ENCODE data around the gene FAM114A1. TPM values are rescaled to one million over a fixed set of nuclear protein-coding genes. Genes with fewer than 3 reads are reported as not detected.

The FAM114A1 gene
- total and polyA plus RNA-seq, 2 donors from 2014 or later = 10.8 to 31.1 TPM

GRCh38 chr4:38949411-38950051 is 81.9 kb downstream of the FAM114A1 start:
- DNase-seq (no peak), FAIRE-seq (no peak)
- no peaks in the 10 kb centered on the region for H3K4me1 ChIP-seq (ENCODE audit: control insufficient read depth in 2 of 3, insufficient read depth in 2 of 3, low read depth in 1 of 3, low read length in 3 of 3)
- H3K9ac ChIP-seq (ENCODE audit: low read length in 3 of 3) = no peak overlapping the region
- H3K36me3 ChIP-seq (ENCODE audit: control insufficient read depth in 2 of 3, insufficient read depth in 3 of 3, low read length in 3 of 3) = peaks cover 0 to 2% (median 0%) of the 10 kb centered on the region in 3 donors
- intact Hi-C loops (cut with DNase I) = no loop called here
- no peak overlapping the region for H3K27ac ChIP-seq (ENCODE audit: low read depth in 2 of 2, low read length in 2 of 2)
- no peak overlapping the region for H3K4me3 ChIP-seq (ENCODE audit: low read length in 3 of 3)
- no peak for TF ChIP-seq CTCF (IDR thresholded peaks at IDR 0.05; ENCODE audit: borderline replicate concordance, extremely low read depth, insufficient read depth)
- no peaks in the 10 kb centered on the region for H3K9me3 ChIP-seq (ENCODE audit: control insufficient read depth in 2 of 3, insufficient read depth in 1 of 3, low read length in 3 of 3)
- no peaks in the 10 kb centered on the region for H3K27me3 ChIP-seq (ENCODE audit: control insufficient read depth, insufficient read depth, low read length)

- Histone ChIP-seq H3K27me3 (ENCODE audit: control insufficient read depth, insufficient read depth, low read length) (no peaks in the 10 kb centered on the region), H3K36me3 (ENCODE audit: control insufficient read depth in 2 of 3, insufficient read depth in 3 of 3, low read length in 3 of 3) (peaks cover 0 to under 1% (median 0%) of the 10 kb centered on the region in 3 donors), H3K4me3 (ENCODE audit: low read length in 3 of 3) (no peak overlapping the region), H3K9me3 (ENCODE audit: control insufficient read depth in 2 of 3, insufficient read depth in 1 of 3, low read length in 3 of 3) (no peaks in the 10 kb centered on the region), H3K27ac (ENCODE audit: low read depth in 2 of 2, low read length in 2 of 2) (no peak overlapping the region), H3K9ac (ENCODE audit: low read length in 3 of 3) (no peak overlapping the region), H3K4me1 (ENCODE audit: control insufficient read depth in 2 of 3, insufficient read depth in 2 of 3, low read depth in 1 of 3, low read length in 3 of 3) (no peaks in the 10 kb centered on the region)
- no peak for DNase-seq
- no peak for FAIRE-seq
- intact Hi-C loops (cut with DNase I) = no loop called here
- TF ChIP-seq CTCF (IDR thresholded peaks at IDR 0.05; ENCODE audit: borderline replicate concordance, extremely low read depth, insufficient read depth) = no peak
These were observed 82.6 kb downstream of the FAM114A1 start for GRCh38 chr4:38950159-38950558.

- Histone ChIP-seq H3K9me3 (ENCODE audit: control insufficient read depth in 2 of 3, insufficient read depth in 1 of 3, low read length in 3 of 3) (no peaks in the 10 kb centered on the region), H3K4me1 (ENCODE audit: control insufficient read depth in 2 of 3, insufficient read depth in 2 of 3, low read depth in 1 of 3, low read length in 3 of 3) (no peaks in the 10 kb centered on the region), H3K27me3 (ENCODE audit: control insufficient read depth, insufficient read depth, low read length) (no peaks in the 10 kb centered on the region), H3K36me3 (ENCODE audit: control insufficient read depth in 2 of 3, insufficient read depth in 3 of 3, low read length in 3 of 3) (no peaks in the 10 kb centered on the region), H3K4me3 (ENCODE audit: low read length in 3 of 3) (no peak overlapping the region), H3K9ac (ENCODE audit: low read length in 3 of 3) (no peak overlapping the region), H3K27ac (ENCODE audit: low read depth in 2 of 2, low read length in 2 of 2) (no peak overlapping the region)
- no peak for FAIRE-seq
- TF ChIP-seq CTCF (IDR thresholded peaks at IDR 0.05; ENCODE audit: borderline replicate concordance, extremely low read depth, insufficient read depth) = no peak
- DNase-seq = no peak
- intact Hi-C loops (cut with DNase I) = no loop called here
These were observed 83.1 kb downstream of the FAM114A1 start for GRCh38 chr4:38950734-38951133.

GRCh38 chr4:38951598-38951997 is 84.0 kb downstream of the FAM114A1 start:
- no peak for TF ChIP-seq CTCF (IDR thresholded peaks at IDR 0.05; ENCODE audit: borderline replicate concordance, extremely low read depth, insufficient read depth)
- FAIRE-seq = no peak

More at GRCh38 chr4:38951598-38951997, 84.0 kb downstream of the FAM114A1 start:
- H3K9ac ChIP-seq (ENCODE audit: low read length in 3 of 3) = no peak overlapping the region
- no peak overlapping the region for H3K4me3 ChIP-seq (ENCODE audit: low read length in 3 of 3)
- no peaks in the 10 kb centered on the region for H3K27me3 ChIP-seq (ENCODE audit: control insufficient read depth, insufficient read depth, low read length)
- no peak overlapping the region for H3K27ac ChIP-seq (ENCODE audit: low read depth in 2 of 2, low read length in 2 of 2)
- no peaks in the 10 kb centered on the region for H3K4me1 ChIP-seq (ENCODE audit: control insufficient read depth in 2 of 3, insufficient read depth in 2 of 3, low read depth in 1 of 3, low read length in 3 of 3)
- DNase-seq = no peak
- intact Hi-C loops (cut with DNase I) = no loop called here
- no peaks in the 10 kb centered on the region for H3K36me3 ChIP-seq (ENCODE audit: control insufficient read depth in 2 of 3, insufficient read depth in 3 of 3, low read length in 3 of 3)
- H3K9me3 ChIP-seq (ENCODE audit: control insufficient read depth in 2 of 3, insufficient read depth in 1 of 3, low read length in 3 of 3) = no peaks in the 10 kb centered on the region

Measured in kidney (tissue), 14 donors.